ENCODE data around the gene POU6F2. TPM values are rescaled to one million over a fixed set of nuclear protein-coding genes. Genes with fewer than 3 reads are reported as not detected.

The POU6F2 gene
- total and polyA plus RNA-seq, 2 experiments from 2014 or later, result 7.2 to 7.3 TPM

- TF ChIP-seq, protein P1, sequence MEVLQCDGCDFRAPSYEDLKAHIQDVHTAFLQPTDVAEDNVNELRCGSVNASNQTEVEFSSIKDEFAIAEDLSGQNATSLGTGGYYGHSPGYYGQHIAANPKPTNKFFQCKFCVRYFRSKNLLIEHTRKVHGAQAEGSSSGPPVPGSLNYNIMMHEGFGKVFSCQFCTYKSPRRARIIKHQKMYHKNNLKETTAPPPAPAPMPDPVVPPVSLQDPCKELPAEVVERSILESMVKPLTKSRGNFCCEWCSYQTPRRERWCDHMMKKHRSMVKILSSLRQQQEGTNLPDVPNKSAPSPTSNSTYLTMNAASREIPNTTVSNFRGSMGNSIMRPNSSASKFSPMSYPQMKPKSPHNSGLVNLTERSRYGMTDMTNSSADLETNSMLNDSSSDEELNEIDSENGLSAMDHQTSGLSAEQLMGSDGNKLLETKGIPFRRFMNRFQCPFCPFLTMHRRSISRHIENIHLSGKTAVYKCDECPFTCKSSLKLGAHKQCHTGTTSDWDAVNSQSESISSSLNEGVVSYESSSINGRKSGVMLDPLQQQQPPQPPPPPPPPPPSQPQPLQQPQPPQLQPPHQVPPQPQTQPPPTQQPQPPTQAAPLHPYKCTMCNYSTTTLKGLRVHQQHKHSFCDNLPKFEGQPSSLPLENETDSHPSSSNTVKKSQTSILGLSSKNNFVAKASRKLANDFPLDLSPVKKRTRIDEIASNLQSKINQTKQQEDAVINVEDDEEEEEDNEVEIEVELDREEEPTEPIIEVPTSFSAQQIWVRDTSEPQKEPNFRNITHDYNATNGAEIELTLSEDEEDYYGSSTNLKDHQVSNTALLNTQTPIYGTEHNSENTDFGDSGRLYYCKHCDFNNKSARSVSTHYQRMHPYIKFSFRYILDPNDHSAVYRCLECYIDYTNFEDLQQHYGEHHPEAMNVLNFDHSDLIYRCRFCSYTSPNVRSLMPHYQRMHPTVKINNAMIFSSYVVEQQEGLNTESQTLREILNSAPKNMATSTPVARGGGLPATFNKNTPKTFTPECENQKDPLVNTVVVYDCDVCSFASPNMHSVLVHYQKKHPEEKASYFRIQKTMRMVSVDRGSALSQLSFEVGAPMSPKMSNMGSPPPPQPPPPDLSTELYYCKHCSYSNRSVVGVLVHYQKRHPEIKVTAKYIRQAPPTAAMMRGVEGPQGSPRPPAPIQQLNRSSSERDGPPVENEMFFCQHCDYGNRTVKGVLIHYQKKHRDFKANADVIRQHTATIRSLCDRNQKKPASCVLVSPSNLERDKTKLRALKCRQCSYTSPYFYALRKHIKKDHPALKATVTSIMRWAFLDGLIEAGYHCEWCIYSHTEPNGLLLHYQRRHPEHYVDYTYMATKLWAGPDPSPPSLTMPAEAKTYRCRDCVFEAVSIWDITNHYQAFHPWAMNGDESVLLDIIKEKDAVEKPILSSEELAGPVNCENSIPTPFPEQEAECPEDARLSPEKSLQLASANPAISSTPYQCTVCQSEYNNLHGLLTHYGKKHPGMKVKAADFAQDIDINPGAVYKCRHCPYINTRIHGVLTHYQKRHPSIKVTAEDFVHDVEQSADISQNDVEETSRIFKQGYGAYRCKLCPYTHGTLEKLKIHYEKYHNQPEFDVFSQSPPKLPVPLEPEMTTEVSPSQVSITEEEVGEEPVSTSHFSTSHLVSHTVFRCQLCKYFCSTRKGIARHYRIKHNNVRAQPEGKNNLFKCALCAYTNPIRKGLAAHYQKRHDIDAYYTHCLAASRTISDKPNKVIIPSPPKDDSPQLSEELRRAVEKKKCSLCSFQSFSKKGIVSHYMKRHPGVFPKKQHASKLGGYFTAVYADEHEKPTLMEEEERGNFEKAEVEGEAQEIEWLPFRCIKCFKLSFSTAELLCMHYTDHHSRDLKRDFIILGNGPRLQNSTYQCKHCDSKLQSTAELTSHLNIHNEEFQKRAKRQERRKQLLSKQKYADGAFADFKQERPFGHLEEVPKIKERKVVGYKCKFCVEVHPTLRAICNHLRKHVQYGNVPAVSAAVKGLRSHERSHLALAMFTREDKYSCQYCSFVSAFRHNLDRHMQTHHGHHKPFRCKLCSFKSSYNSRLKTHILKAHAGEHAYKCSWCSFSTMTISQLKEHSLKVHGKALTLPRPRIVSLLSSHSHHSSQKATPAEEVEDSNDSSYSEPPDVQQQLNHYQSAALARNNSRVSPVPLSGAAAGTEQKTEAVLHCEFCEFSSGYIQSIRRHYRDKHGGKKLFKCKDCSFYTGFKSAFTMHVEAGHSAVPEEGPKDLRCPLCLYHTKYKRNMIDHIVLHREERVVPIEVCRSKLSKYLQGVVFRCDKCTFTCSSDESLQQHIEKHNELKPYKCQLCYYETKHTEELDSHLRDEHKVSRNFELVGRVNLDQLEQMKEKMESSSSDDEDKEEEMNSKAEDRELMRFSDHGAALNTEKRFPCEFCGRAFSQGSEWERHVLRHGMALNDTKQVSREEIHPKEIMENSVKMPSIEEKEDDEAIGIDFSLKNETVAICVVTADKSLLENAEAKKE (CRISPR knock-in tag; IDR thresholded peaks at IDR 0.05), result no peak
- TF ChIP-seq, protein P2, sequence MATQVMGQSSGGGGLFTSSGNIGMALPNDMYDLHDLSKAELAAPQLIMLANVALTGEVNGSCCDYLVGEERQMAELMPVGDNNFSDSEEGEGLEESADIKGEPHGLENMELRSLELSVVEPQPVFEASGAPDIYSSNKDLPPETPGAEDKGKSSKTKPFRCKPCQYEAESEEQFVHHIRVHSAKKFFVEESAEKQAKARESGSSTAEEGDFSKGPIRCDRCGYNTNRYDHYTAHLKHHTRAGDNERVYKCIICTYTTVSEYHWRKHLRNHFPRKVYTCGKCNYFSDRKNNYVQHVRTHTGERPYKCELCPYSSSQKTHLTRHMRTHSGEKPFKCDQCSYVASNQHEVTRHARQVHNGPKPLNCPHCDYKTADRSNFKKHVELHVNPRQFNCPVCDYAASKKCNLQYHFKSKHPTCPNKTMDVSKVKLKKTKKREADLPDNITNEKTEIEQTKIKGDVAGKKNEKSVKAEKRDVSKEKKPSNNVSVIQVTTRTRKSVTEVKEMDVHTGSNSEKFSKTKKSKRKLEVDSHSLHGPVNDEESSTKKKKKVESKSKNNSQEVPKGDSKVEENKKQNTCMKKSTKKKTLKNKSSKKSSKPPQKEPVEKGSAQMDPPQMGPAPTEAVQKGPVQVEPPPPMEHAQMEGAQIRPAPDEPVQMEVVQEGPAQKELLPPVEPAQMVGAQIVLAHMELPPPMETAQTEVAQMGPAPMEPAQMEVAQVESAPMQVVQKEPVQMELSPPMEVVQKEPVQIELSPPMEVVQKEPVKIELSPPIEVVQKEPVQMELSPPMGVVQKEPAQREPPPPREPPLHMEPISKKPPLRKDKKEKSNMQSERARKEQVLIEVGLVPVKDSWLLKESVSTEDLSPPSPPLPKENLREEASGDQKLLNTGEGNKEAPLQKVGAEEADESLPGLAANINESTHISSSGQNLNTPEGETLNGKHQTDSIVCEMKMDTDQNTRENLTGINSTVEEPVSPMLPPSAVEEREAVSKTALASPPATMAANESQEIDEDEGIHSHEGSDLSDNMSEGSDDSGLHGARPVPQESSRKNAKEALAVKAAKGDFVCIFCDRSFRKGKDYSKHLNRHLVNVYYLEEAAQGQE (IDR thresholded peaks at IDR 0.05; ENCODE audit: unreplicated experiment), result no peak
- TF ChIP-seq EZH2 (IDR thresholded peaks at IDR 0.05; ENCODE audit: low read depth, unreplicated experiment) (no peak), ZNF331 (CRISPR knock-in tag; IDR thresholded peaks at IDR 0.05; ENCODE audit: low read depth) (no peak)
Measured at GRCh38 chr7:39317896-39318295, 340.2 kb downstream of the POU6F2 start (continued).

GRCh38 chr7:39321245-39321644 lies 343.5 kb downstream of the POU6F2 start:
- peaks cover 23% of the 10 kb centered on the region for H3K4me1 ChIP-seq (ENCODE audit: insufficient read depth)
- no peak overlapping the region for H3K4me3 ChIP-seq
- H3K79me2 ChIP-seq (replicated peaks; ENCODE audit: insufficient read depth), result no peaks in the 10 kb centered on the region
- DNase-seq (ENCODE audit: low spot score) (no peak), ATAC-seq (no peak)
- H3K9me2 ChIP-seq (ENCODE audit: insufficient read depth), result peaks cover 3% of the 10 kb centered on the region; the same call in 1 of the 2 replicates
- H3K27me3 ChIP-seq (ENCODE audit: insufficient read depth), result no peaks in the 10 kb centered on the region
- Mint-ChIP-seq H3K27ac (no peak overlapping the region), H3K27me3 (ENCODE audit: insufficient read depth, low read depth, poor library complexity) (no peaks in the 10 kb centered on the region), H3K36me3 (ENCODE audit: low read depth) (peaks cover 12% of the 10 kb centered on the region), H3K4me3 (no peak overlapping the region), H3K4me1 (peaks cover 9% of the 10 kb centered on the region), H3K9me3 (peaks cover 14% of the 10 kb centered on the region)
- no peaks in the 10 kb centered on the region for H3F3A ChIP-seq (replicated peaks; ENCODE audit: low read depth)
- no peak overlapping the region for H3K27ac ChIP-seq (ENCODE audit: low read depth)
- H2AFZ ChIP-seq, result no peak overlapping the region
- no peaks in the 10 kb centered on the region for H4K20me1 ChIP-seq (replicated peaks; ENCODE audit: insufficient read depth)
- H3K36me3 ChIP-seq (ENCODE audit: insufficient read depth), result no peaks in the 10 kb centered on the region
- no peak overlapping the region for H3K4me2 ChIP-seq
- TF ChIP-seq ZNF114 (CRISPR knock-in tag; IDR thresholded peaks at IDR 0.05) (no peak), STAT1 (IDR thresholded peaks at IDR 0.05; ENCODE audit: unreplicated experiment) (no peak), POLR2AphosphoS5 (IDR thresholded peaks at IDR 0.05; ENCODE audit: low read depth) (no peak), ZNF331 (CRISPR knock-in tag; IDR thresholded peaks at IDR 0.05; ENCODE audit: low read depth) (no peak)

Measured in GM23338 (cell line).